ENCODE measurements around the gene KRT6A.

KRT6A gene

GRCh38 chr12:52438305-52439301 is 54.5 kb downstream of the KRT6A start:
- H3K9me3 ChIP-seq: no peaks in the 10 kb centered on the region
- H3K4me3 ChIP-seq (ENCODE audit: low read depth, low read length): no peak overlapping the region
- H3K27me3 ChIP-seq: peaks cover 25% of the 10 kb centered on the region
- H3K36me3 ChIP-seq: no peaks in the 10 kb centered on the region
- no peak for DNase-seq
- no peaks in the 10 kb centered on the region for H3K4me1 ChIP-seq
- no peak for TF ChIP-seq CTCF (IDR thresholded peaks at IDR 0.05; ENCODE audit: low read depth, low read length)

- no peak for TF ChIP-seq CTCF (IDR thresholded peaks at IDR 0.05; ENCODE audit: low read depth, low read length)
- H3K4me1 ChIP-seq: no peaks in the 10 kb centered on the region
- no peak for DNase-seq
- H3K27me3 ChIP-seq: peaks cover 21% of the 10 kb centered on the region
- H3K9me3 ChIP-seq: no peaks in the 10 kb centered on the region
- H3K36me3 ChIP-seq: no peaks in the 10 kb centered on the region
- no peak overlapping the region for H3K4me3 ChIP-seq (ENCODE audit: low read depth, low read length)
Measured at GRCh38 chr12:52437508-52437907, 55.5 kb downstream of the KRT6A start.
